Endothelial cell of umbilical vein (primary cell): ENCODE measurements around the gene TKTL1. TPM values are rescaled to one million over a fixed set of nuclear protein-coding genes. Genes with fewer than 3 reads are reported as not detected.

ENCODE experiments used
- BruUV-seq: library from RNA; stranded (reverse); fragments of 400-500 nt; replicated peaks from 2 replicates; lab custom pipeline; 2021; lab: Mats Ljungman, UMichigan
- CTCF ChIA-PET: fragments of 300-600, 350-600 bp; sonication (Branson Sonifier 250); formaldehyde crosslinking; loops from one replicate; lab custom pipeline; 2021; ENCODE audit warnings: antibody characterized with exemption, inconsistent platforms; lab: Charles Lee
- POLR2A ChIA-PET: fragments of 300-600, 350-600 bp; sonication (Branson Sonifier 250); formaldehyde crosslinking; loops from one replicate; lab custom pipeline; 2021; ENCODE audit warnings: antibody characterized with exemption, inconsistent platforms; lab: Charles Lee
- DNase-seq: peaks from one replicate; pipeline ENCODE4 v3.0.0-alpha.2; 2011; ENCODE audit warnings: low read depth, low spot score
- FAIRE-seq: peaks from 2 replicates; lab custom pipeline; 2011; peaks lifted over from hg19 to GRCh38; lab: Jason Lieb, UNC
- H2AFZ ChIP-seq: 2 replicates; pipeline ENCODE4 v1.6.0; 2012; ENCODE audit warnings: low read depth, low read length, control low read depth, inconsistent platforms
- H3K27ac ChIP-seq: 2 replicates; pipeline ENCODE4 v1.5.1; 2011; ENCODE audit warnings: low read depth, mild to moderate bottlenecking, control low read depth, low read length, moderate library complexity; ENCODE audit not compliant: insufficient read depth
- H3K27me3 ChIP-seq, 2 experiments: 2 replicates each; pipeline versions ENCODE4 v1.6.0 to v1.6.1; 2011; ENCODE audit warnings: low read length in 2 of 2, mixed read lengths in 1 of 2; ENCODE audit not compliant: control insufficient read depth in 2 of 2, insufficient read depth in 2 of 2
- H3K36me3 ChIP-seq, 2 experiments: 2 replicates in 1 of 2; 3 replicates in 1 of 2; pipeline ENCODE4 v1.5.1; 2011; ENCODE audit warnings: low read length in 2 of 2, mild to moderate bottlenecking in 1 of 2, moderate library complexity in 1 of 2; ENCODE audit not compliant: control insufficient read depth in 2 of 2, insufficient read depth in 2 of 2; ENCODE audit errors: extremely low read depth in 1 of 2
- H3K4me1 ChIP-seq: 3 replicates; pipeline ENCODE4 v1.5.1; 2011; ENCODE audit warnings: mild to moderate bottlenecking, low read length; ENCODE audit not compliant: control insufficient read depth, insufficient read depth; ENCODE audit errors: extremely low read depth
- H3K4me2 ChIP-seq: 2 replicates; pipeline ENCODE4 v1.6.1; 2011; ENCODE audit warnings: low read length, control low read depth, mixed read lengths; ENCODE audit not compliant: insufficient read depth
- H3K4me3 ChIP-seq, 3 experiments: fragments of 200-600 bp in 1 of 3; sonication (generic), shearing (Covaris generic) in 1 of 3; replicated peaks in 1 of 3; 2 replicates each; pipeline ENCODE4 v1.5.1; 2011 to 2016; ENCODE audit warnings: control low read depth in 3 of 3, low read length in 3 of 3, mild to moderate bottlenecking in 2 of 3, inconsistent platforms in 1 of 3, low read depth in 1 of 3, moderate library complexity in 1 of 3; ENCODE audit not compliant: insufficient read depth in 1 of 3
- H3K79me2 ChIP-seq: 2 replicates; pipeline ENCODE4 v1.6.0; 2012; ENCODE audit warnings: low read length, inconsistent platforms; ENCODE audit not compliant: control insufficient read depth, insufficient read depth
- H3K9ac ChIP-seq: replicated peaks from 2 replicates; pipeline ENCODE3; 2011; ENCODE audit warnings: low read length, control low read depth; ENCODE audit not compliant: insufficient read depth; ENCODE audit errors: extremely low read depth
- H3K9me1 ChIP-seq: replicated peaks from 3 replicates; pipeline ENCODE4 v1.6.0; 2011; ENCODE audit warnings: mild to moderate bottlenecking, low read length; ENCODE audit not compliant: control insufficient read depth, insufficient read depth; ENCODE audit errors: extremely low read depth
- H3K9me3 ChIP-seq: replicated peaks from 2 replicates; pipeline ENCODE4 v1.5.1; 2012; ENCODE audit warnings: low read length, inconsistent platforms; ENCODE audit not compliant: control insufficient read depth, insufficient read depth
- H4K20me1 ChIP-seq: replicated peaks from 2 replicates; pipeline ENCODE3; 2011; ENCODE audit warnings: mild to moderate bottlenecking, low read length; ENCODE audit not compliant: control insufficient read depth, insufficient read depth; ENCODE audit errors: extremely low read depth
- EZH2 ChIP-seq: IDR thresholded peaks from 2 replicates; pipeline ENCODE4 v1.6.1; 2012; ENCODE audit warnings: borderline replicate concordance, low read depth, mild to moderate bottlenecking, moderate library complexity, low read length, inconsistent platforms; ENCODE audit not compliant: severe bottlenecking
- FOS ChIP-seq: IDR thresholded peaks from 2 replicates; pipeline ENCODE4 v1.6.1; 2011; ENCODE audit warnings: mild to moderate bottlenecking, low read length, moderate library complexity, borderline replicate concordance; ENCODE audit not compliant: insufficient read depth
- GATA2 ChIP-seq: IDR thresholded peaks from 2 replicates; pipeline ENCODE4 v1.7.0; 2011; ENCODE audit warnings: low read depth, mild to moderate bottlenecking, moderate library complexity, mixed read lengths, low read length; ENCODE audit not compliant: insufficient read length, insufficient read depth
- JUN ChIP-seq: IDR thresholded peaks from 2 replicates; pipeline ENCODE4 v1.6.1; 2011; ENCODE audit warnings: borderline replicate concordance, low read depth; ENCODE audit not compliant: insufficient read length, insufficient read depth
- MYC ChIP-seq: IDR thresholded peaks from one replicate; pipeline ENCODE4 v1.6.1; 2011; ENCODE audit warnings: mild to moderate bottlenecking, low read depth, low read length
- POLR2A ChIP-seq: IDR thresholded peaks from 2 replicates; pipeline ENCODE4 v1.6.1; 2012; ENCODE audit warnings: low read depth, mild to moderate bottlenecking, control low read depth, low read length
- POLR2AphosphoS5 ChIP-seq: IDR thresholded peaks from 2 replicates; pipeline ENCODE4 v1.6.1; 2012; ENCODE audit warnings: low read depth, mild to moderate bottlenecking, control low read depth, low read length, moderate library complexity; ENCODE audit not compliant: insufficient read depth
- dilution Hi-C: fragments of 300-500 bp; cut with MboI; formaldehyde crosslinking; loops from one replicate; pipeline ENCODE4 v1.15.0; 2019; ENCODE audit warnings: low sequenced_read_pairs; ENCODE audit not compliant: extremely low pct_ligation_motif_present
- intact Hi-C: fragments of 100-400 bp; cut with micrococcal nuclease; formaldehyde crosslinking; loops from one replicate; pipeline ENCODE4 v1.10.0; 2022
- polyA plus RNA-seq, 4 experiments: library from polyadenylated mRNA; depleted of rRNA in 3 of 4; stranded (reverse) in 3 of 4; unstranded in 1 of 4; fragments of >200 nt; gene quantifications; 2 replicates each; pipeline versions ENCODE4 v1.2.1 to v1.2.3, GENCODE V29; 2011 to 2012; ENCODE audit warnings: missing spikeins in 1 of 4
- total RNA-seq: library from RNA; stranded (reverse); gene quantifications from 2 replicates; pipeline ENCODE4 v1.2.3, GENCODE V29; 2021
- TF ChIP-seq, protein P1 (sequence below), 2 donors: IDR thresholded peaks; 1 replicate in 1 of 2; 2 replicates in 1 of 2; pipeline ENCODE4 v1.5.1; 2011; ENCODE audit warnings: low read length in 2 of 2, mild to moderate bottlenecking in 2 of 2, moderate library complexity in 2 of 2, control low read depth in 1 of 2, inconsistent platforms in 1 of 2, low read depth in 1 of 2; ENCODE audit not compliant: insufficient read depth in 1 of 2; ENCODE audit errors: extremely low read depth in 1 of 2
- TF ChIP-seq, protein P2 (sequence below): IDR thresholded peaks from 2 replicates; pipeline ENCODE4 v1.6.1; 2011; ENCODE audit not compliant: insufficient read depth, insufficient read length

Gene TKTL1
- total and polyA plus RNA-seq, 2 donors (not counting 3 experiments of a cell fraction or from before 2014, with no cell fraction given): 0.03 TPM; not detected in 1

DNA sequence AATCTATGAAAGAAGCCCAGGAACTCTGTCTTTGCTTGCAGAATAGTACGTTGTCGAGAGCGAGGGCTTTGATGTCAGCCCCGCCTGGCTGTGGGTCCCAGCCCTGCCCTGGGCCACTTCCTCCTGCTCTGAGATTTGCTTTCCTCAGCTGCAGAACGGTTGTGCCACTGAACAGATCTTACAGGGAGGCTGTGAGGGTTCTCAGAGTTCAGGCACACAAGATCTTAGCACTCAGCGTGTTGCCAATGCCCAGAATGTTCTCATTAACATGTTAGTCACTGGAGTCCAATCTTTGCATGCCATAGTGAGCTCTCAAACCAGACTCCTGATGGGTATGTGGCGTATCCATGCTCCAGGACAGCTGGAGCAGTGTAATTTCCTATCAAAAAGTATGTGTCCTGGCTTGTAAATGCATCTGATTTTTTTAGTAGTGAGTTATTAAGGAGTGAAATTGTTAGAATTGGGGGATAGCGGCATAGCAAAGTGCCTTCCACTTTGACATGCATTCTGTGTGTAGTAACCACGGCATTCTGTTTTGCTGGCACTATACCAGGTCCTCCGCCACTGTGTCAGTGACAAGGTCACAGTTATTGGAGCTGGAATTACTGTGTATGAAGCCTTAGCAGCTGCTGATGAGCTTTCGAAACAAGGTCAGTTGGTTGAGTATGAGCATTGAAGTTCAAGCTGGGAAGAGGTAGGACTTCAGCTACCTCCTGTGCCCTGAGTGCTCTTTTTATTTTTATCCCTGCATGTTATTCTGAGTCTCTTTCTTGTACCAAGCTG lies 31.6 kb downstream of the TKTL1 start:
- H3K9ac ChIP-seq: no peak overlapping the region
- no peaks in the 10 kb centered on the region for H3K36me3 ChIP-seq
- H3K27ac ChIP-seq: no peak overlapping the region
- no peaks in the 10 kb centered on the region for H3K9me3 ChIP-seq
- peaks cover 18% of the 10 kb centered on the region for H3K4me1 ChIP-seq
- dilution Hi-C loops (no loop called here), intact Hi-C loops (no loop called here)
- no peak for DNase-seq
- H3K79me2 ChIP-seq: no peaks in the 10 kb centered on the region
- CTCF ChIA-PET: interaction anchor here (0.8 kb wide), 1 partner anchor 13 kb away, joined by 3 read pairs; no protein-coding TSS in a partner anchor
- H3K9me1 ChIP-seq: no peaks in the 10 kb centered on the region
- no peak overlapping the region for H3K4me2 ChIP-seq
- H2AFZ ChIP-seq: no peak overlapping the region
- TF ChIP-seq, protein P1, sequence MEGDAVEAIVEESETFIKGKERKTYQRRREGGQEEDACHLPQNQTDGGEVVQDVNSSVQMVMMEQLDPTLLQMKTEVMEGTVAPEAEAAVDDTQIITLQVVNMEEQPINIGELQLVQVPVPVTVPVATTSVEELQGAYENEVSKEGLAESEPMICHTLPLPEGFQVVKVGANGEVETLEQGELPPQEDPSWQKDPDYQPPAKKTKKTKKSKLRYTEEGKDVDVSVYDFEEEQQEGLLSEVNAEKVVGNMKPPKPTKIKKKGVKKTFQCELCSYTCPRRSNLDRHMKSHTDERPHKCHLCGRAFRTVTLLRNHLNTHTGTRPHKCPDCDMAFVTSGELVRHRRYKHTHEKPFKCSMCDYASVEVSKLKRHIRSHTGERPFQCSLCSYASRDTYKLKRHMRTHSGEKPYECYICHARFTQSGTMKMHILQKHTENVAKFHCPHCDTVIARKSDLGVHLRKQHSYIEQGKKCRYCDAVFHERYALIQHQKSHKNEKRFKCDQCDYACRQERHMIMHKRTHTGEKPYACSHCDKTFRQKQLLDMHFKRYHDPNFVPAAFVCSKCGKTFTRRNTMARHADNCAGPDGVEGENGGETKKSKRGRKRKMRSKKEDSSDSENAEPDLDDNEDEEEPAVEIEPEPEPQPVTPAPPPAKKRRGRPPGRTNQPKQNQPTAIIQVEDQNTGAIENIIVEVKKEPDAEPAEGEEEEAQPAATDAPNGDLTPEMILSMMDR (IDR thresholded peaks at IDR 0.05; ENCODE audit: extremely low read depth in 1 of 2, insufficient read depth in 1 of 2, low read depth in 1 of 2, low read length in 2 of 2): no peak
- no peak for TF ChIP-seq GATA2
- TF ChIP-seq, protein P2, sequence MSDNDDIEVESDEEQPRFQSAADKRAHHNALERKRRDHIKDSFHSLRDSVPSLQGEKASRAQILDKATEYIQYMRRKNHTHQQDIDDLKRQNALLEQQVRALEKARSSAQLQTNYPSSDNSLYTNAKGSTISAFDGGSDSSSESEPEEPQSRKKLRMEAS: no peak
- TF ChIP-seq POLR2A: no peak
- TF ChIP-seq JUN: no peak
- no peak for TF ChIP-seq FOS
- TF ChIP-seq MYC: no peak
- TF ChIP-seq EZH2: no peak
- no peak for TF ChIP-seq POLR2AphosphoS5
- POLR2A ChIA-PET: no interaction called here
- no peak overlapping the region for H3K4me3 ChIP-seq
- BruUV-seq: no TSS peak
- no peaks in the 10 kb centered on the region for H3K27me3 ChIP-seq
- H4K20me1 ChIP-seq: no peaks in the 10 kb centered on the region
- FAIRE-seq: peak; percentile 70
